WTC11 (cell line): ENCODE results near the gene MLN. TPM values are rescaled to one million over a fixed set of nuclear protein-coding genes. Genes with fewer than 3 reads are reported as not detected.

Source experiments
- ETV6 ChIP-seq: sonication (generic); formaldehyde crosslinking; IDR thresholded peaks from 2 replicates; pipeline ENCODE4 v1.8.1; 2022; ENCODE audit warnings: mild to moderate bottlenecking, missing genetic modification reagents
- GABPB1 ChIP-seq: sonication (generic); formaldehyde crosslinking; IDR thresholded peaks from 2 replicates; pipeline ENCODE4 v1.8.1; 2023; ENCODE audit warnings: mild to moderate bottlenecking, missing genetic modification reagents
- MXD4 ChIP-seq: fragments of 250-450 bp; sonication (Bioruptor Pico); IDR thresholded peaks from 2 replicates; pipeline ENCODE4 v1.8.0; 2021; ENCODE audit warnings: mild to moderate bottlenecking, moderate library complexity, borderline replicate concordance
- NFE2L1 ChIP-seq: sonication (generic); formaldehyde crosslinking; IDR thresholded peaks from 2 replicates; pipeline ENCODE4 v1.8.1; 2023; ENCODE audit warnings: missing genetic modification reagents
- NR3C1 ChIP-seq: sonication (generic); formaldehyde crosslinking; conservative IDR thresholded peaks from 2 replicates; pipeline ENCODE4 v1.8.1; 2023; ENCODE audit warnings: low read depth, mild to moderate bottlenecking, missing genetic modification reagents
- PRRX2 ChIP-seq: fragments of 250-450 bp; sonication (Bioruptor Pico); IDR thresholded peaks from 2 replicates; pipeline ENCODE4 v1.8.0; 2021; ENCODE audit warnings: mild to moderate bottlenecking
- TEAD4 ChIP-seq: sonication (generic); formaldehyde crosslinking; IDR thresholded peaks from 2 replicates; pipeline ENCODE4 v1.8.0; 2022; ENCODE audit warnings: mild to moderate bottlenecking, missing genetic modification reagents
- TP53 ChIP-seq: sonication (generic); formaldehyde crosslinking; IDR thresholded peaks from 2 replicates; pipeline ENCODE4 v1.8.1; 2023; ENCODE audit warnings: mild to moderate bottlenecking, missing genetic modification reagents
- ZNF232 ChIP-seq: sonication (generic); formaldehyde crosslinking; IDR thresholded peaks from 2 replicates; pipeline ENCODE4 v1.8.0; 2022; ENCODE audit warnings: mild to moderate bottlenecking, missing genetic modification reagents
- ZNF263 ChIP-seq: sonication (generic); formaldehyde crosslinking; IDR thresholded peaks from 2 replicates; pipeline ENCODE4 v1.8.1; 2022; ENCODE audit warnings: low read depth, mild to moderate bottlenecking, moderate library complexity, missing genetic modification reagents
- ZNF423 ChIP-seq: fragments of 250-450 bp; sonication (Bioruptor Pico); IDR thresholded peaks from 2 replicates; pipeline ENCODE4 v2.1.2; 2022; ENCODE audit warnings: mild to moderate bottlenecking, moderate library complexity
- total RNA-seq: library from RNA; stranded (reverse); gene quantifications from 3 replicates; pipeline ENCODE4 v1.2.3, GENCODE V29; 2021
- TF ChIP-seq, protein P1 (sequence below): sonication (generic); formaldehyde crosslinking; IDR thresholded peaks from 2 replicates; pipeline ENCODE4 v1.8.0; 2023; ENCODE audit warnings: missing genetic modification reagents, mild to moderate bottlenecking, borderline replicate concordance
- TF ChIP-seq, protein P2 (sequence below): fragments of 250-450 bp; sonication (Bioruptor Pico); conservative IDR thresholded peaks from 2 replicates; pipeline ENCODE4 v1.9.0; 2021; ENCODE audit warnings: mild to moderate bottlenecking
- TF ChIP-seq, protein P3 (sequence below): fragments of 250-450 bp; sonication (Bioruptor Pico); IDR thresholded peaks from 2 replicates; pipeline ENCODE4 v1.9.0; 2021; ENCODE audit warnings: mild to moderate bottlenecking
- TF ChIP-seq, protein P4 (sequence below): sonication (generic); formaldehyde crosslinking; IDR thresholded peaks from 2 replicates; pipeline ENCODE4 v1.8.0; 2023; ENCODE audit warnings: missing genetic modification reagents
- TF ChIP-seq, protein P5 (sequence below): fragments of 200-600 bp; IDR thresholded peaks from 2 replicates; pipeline ENCODE4 v1.8.0; 2022; ENCODE audit warnings: antibody characterized with exemption
- TF ChIP-seq, protein P6 (sequence below): sonication (generic); formaldehyde crosslinking; IDR thresholded peaks from 2 replicates; pipeline ENCODE4 v1.8.1; 2022; ENCODE audit warnings: low read depth, missing genetic modification reagents, borderline replicate concordance
- TF ChIP-seq, protein P7 (sequence below): sonication (generic); formaldehyde crosslinking; IDR thresholded peaks from 2 replicates; pipeline ENCODE4 v1.8.0; 2022; ENCODE audit warnings: mild to moderate bottlenecking, missing genetic modification reagents
- TF ChIP-seq, protein P8 (sequence below): fragments of 250-450 bp; sonication (Bioruptor Pico); IDR thresholded peaks from 2 replicates; pipeline ENCODE4 v2.1.2; 2022; ENCODE audit warnings: mild to moderate bottlenecking, moderate library complexity
- TF ChIP-seq, protein P9 (sequence below): sonication (generic); formaldehyde crosslinking; IDR thresholded peaks from 2 replicates; pipeline ENCODE4 v1.8.1; 2023; ENCODE audit warnings: mild to moderate bottlenecking, missing genetic modification reagents, moderate library complexity
- TF ChIP-seq, protein P10 (sequence below): sonication (generic); formaldehyde crosslinking; IDR thresholded peaks from 2 replicates; pipeline ENCODE4 v1.8.1; 2023; ENCODE audit warnings: mild to moderate bottlenecking, missing genetic modification reagents, moderate library complexity

MLN gene
- total RNA-seq, 1 experiment from 2014 or later: not detected

DNA sequence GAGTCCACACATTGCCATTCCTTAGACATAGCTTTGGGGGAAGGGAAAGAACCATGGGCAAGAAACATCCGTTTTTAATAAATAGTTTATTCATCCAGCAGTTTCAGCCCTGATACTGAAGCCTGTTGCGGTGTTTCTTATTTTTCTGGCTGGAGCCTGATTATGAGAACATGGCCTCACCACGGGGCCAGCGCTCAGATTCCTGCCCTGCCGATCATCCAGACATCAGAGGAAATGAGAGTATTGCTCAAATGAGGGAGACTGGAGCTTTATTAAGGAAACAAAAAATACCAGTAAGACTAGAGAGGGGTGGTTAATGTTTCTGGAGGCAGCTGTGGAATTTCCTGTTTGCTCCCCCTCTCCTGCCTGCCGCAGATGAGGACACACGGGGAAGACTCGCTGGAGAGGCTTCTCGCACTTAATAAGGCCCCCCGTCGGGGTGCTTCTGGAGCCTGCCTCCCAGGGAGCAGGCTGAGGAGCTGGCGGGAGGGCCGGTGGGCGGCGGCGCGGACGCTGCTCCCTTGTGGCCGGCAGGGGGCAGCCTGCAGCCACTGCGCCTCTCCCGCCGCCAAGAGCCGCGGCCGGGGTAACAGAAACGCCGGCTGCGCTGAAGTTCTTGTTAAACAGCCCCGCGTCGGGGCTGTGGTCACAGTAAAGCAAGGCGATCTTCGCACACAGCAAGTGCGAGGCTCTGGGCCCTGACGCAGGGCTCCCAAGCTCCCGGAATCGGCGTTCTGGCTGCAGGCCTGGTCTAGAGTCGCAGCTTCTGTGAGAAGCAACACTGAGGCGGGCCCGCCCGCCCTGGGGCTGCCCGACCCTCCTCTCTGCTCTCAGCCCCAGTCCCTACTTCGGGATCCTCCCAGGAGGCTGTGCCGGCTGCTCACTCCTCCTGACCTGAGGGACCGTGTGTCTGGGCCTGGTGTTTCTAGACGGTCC, 32.4 kb downstream of the MLN start (continued):
- TF ChIP-seq, protein P1, sequence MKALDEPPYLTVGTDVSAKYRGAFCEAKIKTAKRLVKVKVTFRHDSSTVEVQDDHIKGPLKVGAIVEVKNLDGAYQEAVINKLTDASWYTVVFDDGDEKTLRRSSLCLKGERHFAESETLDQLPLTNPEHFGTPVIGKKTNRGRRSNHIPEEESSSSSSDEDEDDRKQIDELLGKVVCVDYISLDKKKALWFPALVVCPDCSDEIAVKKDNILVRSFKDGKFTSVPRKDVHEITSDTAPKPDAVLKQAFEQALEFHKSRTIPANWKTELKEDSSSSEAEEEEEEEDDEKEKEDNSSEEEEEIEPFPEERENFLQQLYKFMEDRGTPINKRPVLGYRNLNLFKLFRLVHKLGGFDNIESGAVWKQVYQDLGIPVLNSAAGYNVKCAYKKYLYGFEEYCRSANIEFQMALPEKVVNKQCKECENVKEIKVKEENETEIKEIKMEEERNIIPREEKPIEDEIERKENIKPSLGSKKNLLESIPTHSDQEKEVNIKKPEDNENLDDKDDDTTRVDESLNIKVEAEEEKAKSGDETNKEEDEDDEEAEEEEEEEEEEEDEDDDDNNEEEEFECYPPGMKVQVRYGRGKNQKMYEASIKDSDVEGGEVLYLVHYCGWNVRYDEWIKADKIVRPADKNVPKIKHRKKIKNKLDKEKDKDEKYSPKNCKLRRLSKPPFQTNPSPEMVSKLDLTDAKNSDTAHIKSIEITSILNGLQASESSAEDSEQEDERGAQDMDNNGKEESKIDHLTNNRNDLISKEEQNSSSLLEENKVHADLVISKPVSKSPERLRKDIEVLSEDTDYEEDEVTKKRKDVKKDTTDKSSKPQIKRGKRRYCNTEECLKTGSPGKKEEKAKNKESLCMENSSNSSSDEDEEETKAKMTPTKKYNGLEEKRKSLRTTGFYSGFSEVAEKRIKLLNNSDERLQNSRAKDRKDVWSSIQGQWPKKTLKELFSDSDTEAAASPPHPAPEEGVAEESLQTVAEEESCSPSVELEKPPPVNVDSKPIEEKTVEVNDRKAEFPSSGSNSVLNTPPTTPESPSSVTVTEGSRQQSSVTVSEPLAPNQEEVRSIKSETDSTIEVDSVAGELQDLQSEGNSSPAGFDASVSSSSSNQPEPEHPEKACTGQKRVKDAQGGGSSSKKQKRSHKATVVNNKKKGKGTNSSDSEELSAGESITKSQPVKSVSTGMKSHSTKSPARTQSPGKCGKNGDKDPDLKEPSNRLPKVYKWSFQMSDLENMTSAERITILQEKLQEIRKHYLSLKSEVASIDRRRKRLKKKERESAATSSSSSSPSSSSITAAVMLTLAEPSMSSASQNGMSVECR (CRISPR knock-in tag): no peak; the same call in 1 of the 2 replicates
- TF ChIP-seq NFE2L1: no peak
- TF ChIP-seq, protein P2, sequence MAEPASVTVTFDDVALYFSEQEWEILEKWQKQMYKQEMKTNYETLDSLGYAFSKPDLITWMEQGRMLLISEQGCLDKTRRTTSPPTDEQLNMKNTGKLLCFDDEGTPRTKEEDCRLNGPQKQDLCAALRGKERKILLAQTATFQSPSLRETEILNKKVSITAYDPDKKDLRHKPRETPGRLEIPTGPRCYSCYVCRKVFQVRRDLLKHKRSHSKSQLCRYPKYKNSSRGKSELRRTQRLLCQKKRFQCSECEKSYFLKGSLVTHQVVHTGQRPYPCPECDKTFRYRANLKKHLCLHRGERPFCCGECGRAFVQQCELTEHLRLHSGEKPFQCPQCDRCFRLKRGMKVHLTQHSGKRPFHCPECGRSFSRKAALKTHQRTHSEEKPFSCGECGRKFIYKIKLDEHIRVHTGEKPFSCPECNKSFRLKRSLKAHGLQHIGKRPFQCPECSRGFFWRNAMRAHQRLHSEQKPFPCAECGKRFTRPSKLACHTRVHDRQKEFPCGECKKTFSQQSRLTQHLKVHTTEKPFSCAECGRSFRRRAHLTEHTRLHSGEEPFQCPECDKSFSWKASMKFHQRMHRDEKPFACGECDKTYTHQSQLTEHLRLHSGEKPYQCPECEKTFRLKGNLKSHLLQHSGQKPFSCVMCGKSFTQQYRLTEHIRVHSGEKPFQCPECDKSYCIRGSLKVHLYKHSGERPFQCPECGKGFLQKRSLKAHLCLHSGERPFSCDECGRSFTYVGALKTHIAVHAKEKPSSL (CRISPR knock-in tag): no peak
- no peak for TF ChIP-seq TEAD4 (CRISPR knock-in tag)
- TF ChIP-seq, protein P3, sequence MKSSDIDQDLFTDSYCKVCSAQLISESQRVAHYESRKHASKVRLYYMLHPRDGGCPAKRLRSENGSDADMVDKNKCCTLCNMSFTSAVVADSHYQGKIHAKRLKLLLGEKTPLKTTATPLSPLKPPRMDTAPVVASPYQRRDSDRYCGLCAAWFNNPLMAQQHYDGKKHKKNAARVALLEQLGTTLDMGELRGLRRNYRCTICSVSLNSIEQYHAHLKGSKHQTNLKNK (CRISPR knock-in tag): no peak
- no peak for TF ChIP-seq ETV6 (CRISPR knock-in tag)
- TF ChIP-seq PRRX2: no peak
- TF ChIP-seq, protein P4, sequence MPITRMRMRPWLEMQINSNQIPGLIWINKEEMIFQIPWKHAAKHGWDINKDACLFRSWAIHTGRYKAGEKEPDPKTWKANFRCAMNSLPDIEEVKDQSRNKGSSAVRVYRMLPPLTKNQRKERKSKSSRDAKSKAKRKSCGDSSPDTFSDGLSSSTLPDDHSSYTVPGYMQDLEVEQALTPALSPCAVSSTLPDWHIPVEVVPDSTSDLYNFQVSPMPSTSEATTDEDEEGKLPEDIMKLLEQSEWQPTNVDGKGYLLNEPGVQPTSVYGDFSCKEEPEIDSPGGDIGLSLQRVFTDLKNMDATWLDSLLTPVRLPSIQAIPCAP (CRISPR knock-in tag): no peak
- no peak for TF ChIP-seq MXD4 (CRISPR knock-in tag)
- TF ChIP-seq, protein P5, sequence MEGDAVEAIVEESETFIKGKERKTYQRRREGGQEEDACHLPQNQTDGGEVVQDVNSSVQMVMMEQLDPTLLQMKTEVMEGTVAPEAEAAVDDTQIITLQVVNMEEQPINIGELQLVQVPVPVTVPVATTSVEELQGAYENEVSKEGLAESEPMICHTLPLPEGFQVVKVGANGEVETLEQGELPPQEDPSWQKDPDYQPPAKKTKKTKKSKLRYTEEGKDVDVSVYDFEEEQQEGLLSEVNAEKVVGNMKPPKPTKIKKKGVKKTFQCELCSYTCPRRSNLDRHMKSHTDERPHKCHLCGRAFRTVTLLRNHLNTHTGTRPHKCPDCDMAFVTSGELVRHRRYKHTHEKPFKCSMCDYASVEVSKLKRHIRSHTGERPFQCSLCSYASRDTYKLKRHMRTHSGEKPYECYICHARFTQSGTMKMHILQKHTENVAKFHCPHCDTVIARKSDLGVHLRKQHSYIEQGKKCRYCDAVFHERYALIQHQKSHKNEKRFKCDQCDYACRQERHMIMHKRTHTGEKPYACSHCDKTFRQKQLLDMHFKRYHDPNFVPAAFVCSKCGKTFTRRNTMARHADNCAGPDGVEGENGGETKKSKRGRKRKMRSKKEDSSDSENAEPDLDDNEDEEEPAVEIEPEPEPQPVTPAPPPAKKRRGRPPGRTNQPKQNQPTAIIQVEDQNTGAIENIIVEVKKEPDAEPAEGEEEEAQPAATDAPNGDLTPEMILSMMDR: peak; percentile 86
- TF ChIP-seq ZNF263: no peak
- TF ChIP-seq GABPB1: no peak
- no peak for TF ChIP-seq NR3C1 (CRISPR knock-in tag)
- TF ChIP-seq TP53 (CRISPR knock-in tag): 0 out of 2 replicates have a peak, but pooled peaks have one; percentile 34
- TF ChIP-seq ZNF232 (CRISPR knock-in tag): 0 out of 2 replicates have a peak, but pooled peaks have one; percentile 43
- TF ChIP-seq, protein P6, sequence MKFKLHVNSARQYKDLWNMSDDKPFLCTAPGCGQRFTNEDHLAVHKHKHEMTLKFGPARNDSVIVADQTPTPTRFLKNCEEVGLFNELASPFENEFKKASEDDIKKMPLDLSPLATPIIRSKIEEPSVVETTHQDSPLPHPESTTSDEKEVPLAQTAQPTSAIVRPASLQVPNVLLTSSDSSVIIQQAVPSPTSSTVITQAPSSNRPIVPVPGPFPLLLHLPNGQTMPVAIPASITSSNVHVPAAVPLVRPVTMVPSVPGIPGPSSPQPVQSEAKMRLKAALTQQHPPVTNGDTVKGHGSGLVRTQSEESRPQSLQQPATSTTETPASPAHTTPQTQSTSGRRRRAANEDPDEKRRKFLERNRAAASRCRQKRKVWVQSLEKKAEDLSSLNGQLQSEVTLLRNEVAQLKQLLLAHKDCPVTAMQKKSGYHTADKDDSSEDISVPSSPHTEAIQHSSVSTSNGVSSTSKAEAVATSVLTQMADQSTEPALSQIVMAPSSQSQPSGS (CRISPR knock-in tag): no peak
- TF ChIP-seq, protein P7, sequence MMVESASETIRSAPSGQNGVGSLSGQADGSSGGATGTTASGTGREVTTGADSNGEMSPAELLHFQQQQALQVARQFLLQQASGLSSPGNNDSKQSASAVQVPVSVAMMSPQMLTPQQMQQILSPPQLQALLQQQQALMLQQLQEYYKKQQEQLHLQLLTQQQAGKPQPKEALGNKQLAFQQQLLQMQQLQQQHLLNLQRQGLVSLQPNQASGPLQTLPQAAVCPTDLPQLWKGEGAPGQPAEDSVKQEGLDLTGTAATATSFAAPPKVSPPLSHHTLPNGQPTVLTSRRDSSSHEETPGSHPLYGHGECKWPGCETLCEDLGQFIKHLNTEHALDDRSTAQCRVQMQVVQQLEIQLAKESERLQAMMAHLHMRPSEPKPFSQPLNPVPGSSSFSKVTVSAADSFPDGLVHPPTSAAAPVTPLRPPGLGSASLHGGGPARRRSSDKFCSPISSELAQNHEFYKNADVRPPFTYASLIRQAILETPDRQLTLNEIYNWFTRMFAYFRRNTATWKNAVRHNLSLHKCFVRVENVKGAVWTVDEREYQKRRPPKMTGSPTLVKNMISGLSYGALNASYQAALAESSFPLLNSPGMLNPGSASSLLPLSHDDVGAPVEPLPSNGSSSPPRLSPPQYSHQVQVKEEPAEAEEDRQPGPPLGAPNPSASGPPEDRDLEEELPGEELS (CRISPR knock-in tag): no peak
- TF ChIP-seq, protein P8, sequence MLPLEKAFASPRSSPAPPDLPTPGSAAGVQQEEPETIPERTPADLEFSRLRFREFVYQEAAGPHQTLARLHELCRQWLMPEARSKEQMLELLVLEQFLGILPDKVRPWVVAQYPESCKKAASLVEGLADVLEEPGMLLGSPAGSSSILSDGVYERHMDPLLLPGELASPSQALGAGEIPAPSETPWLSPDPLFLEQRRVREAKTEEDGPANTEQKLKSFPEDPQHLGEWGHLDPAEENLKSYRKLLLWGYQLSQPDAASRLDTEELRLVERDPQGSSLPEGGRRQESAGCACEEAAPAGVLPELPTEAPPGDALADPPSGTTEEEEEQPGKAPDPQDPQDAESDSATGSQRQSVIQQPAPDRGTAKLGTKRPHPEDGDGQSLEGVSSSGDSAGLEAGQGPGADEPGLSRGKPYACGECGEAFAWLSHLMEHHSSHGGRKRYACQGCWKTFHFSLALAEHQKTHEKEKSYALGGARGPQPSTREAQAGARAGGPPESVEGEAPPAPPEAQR (CRISPR knock-in tag): no peak
- TF ChIP-seq, protein P9, sequence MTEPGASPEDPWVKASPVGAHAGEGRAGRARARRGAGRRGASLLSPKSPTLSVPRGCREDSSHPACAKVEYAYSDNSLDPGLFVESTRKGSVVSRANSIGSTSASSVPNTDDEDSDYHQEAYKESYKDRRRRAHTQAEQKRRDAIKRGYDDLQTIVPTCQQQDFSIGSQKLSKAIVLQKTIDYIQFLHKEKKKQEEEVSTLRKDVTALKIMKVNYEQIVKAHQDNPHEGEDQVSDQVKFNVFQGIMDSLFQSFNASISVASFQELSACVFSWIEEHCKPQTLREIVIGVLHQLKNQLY (CRISPR knock-in tag): no peak
- TF ChIP-seq, protein P10, sequence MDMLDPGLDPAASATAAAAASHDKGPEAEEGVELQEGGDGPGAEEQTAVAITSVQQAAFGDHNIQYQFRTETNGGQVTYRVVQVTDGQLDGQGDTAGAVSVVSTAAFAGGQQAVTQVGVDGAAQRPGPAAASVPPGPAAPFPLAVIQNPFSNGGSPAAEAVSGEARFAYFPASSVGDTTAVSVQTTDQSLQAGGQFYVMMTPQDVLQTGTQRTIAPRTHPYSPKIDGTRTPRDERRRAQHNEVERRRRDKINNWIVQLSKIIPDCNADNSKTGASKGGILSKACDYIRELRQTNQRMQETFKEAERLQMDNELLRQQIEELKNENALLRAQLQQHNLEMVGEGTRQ: no peak
- TF ChIP-seq ZNF423 (CRISPR knock-in tag): peak; percentile 99
